ENCODE measurements around the gene LGALS14. TPM values are rescaled to one million over a fixed set of nuclear protein-coding genes. Genes with fewer than 3 reads are reported as not detected.

LGALS14 gene
- total RNA-seq, 1 experiment from 2014 or later: not detected

DNA sequence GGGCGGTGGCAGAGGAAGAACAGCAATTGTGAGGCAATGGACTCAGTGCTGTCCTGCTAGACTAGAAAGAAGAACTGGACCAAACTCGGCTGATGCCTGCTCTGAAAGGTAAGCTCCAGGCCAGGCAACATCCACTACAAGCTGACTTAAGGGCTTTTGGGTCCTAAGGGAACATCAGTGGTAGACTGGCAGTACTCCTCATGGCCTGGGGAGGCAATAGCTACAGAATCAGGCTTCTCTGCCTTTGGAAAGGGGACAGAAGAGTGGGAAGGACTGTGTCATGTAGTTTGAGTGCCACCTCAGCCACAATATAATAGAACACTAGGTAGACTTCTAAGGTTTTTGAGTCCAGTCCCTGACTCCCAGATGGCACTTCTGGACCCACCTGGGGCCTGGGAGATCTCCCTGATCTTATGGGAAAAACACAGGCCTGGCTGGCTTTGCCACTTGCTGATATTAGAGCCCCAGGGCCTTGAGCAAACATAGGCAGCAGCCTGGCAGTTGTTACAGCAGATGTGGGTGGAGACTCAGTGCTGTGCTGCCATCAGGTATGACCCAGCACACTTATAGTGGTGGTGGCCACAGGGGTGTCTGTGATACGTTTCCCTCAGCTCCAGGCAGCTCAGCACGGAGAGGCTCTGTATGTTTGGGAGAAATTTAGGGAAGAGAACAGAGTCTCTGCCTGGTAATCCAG lies 42.7 kb downstream of the LGALS14 start:
- peak; percentile 25 for DNase-seq (ENCODE audit: low spot score)

DNA sequence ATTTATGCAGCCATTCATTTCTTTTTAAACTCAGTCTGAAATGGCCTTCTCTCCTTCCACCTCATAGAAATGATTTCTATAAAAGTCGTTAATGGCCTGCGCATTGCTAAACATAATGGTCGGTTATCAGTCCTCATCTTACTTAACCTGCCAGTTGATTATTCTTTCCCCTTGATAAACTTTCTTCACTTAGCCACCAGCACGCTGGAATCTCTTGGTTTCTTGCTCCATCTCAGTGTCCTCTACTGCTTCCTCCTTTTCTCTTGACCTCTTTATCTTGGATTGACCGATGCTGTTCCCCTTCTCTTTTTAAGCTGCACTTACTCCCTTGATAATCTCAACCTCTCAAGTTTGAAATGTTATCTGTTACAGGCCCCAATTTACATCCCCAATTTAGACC lies 45.7 kb downstream of the LGALS14 start:
- no peak for DNase-seq (ENCODE audit: low spot score)

DNA sequence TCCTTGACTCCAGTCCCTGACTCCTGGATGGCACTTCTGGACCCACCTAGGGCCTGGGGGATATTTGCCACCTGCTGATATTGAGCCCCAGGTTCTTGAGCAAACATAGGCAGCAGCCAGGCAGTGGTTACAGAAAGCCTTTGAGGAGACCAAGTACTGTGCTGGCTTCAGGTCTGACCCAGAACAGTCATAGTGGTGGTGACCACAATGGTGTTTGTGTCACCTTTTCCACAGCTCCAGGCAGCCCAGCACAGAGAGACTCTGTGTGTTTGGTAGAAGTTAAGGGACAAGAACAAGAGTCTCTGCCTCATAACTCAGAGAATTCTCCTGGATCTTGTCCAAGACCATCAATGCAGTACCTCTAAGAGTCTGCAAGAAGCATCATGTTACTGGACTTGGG lies 48.1 kb downstream of the LGALS14 start:
- DNase-seq (ENCODE audit: low spot score): no peak

DNA sequence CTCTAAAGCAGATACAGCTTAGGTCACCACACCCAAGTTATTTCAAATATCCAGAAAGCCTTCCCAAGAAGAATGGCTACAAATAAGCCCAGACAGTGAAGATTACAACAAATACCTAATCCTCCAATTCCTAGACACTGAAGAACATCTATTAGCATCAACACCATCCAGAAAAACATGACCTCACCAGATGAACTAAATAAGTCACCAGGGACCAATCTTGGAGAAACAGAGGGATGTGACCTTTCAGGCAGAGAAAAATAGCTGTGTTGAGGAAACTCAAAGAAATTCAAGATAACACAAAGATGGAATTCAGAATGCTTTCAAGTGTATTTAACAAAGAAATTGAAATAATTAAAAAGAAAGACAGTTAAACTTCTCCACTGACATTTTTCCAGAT lies 48.5 kb downstream of the LGALS14 start:
- no peak for DNase-seq (ENCODE audit: low spot score)

DNA sequence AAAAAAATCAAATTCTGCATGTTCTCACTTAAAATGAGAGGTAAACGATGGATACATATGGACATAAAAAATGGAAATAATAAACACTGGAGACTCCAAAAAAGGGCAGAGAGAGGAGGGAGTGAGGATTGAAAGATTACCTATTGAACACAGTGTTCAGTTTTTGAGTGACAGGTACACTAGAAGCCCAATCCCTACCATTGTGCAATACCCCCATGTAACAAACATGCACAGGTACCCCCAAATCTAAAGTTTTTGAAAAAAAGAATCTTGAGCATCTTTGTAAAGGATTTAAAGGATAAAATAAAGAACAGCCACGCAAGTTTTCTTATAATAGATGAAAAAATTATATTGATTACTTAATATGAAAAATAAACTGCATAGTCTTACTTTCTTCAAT lies 50.3 kb downstream of the LGALS14 start:
- no peak for DNase-seq (ENCODE audit: low spot score)

DNA sequence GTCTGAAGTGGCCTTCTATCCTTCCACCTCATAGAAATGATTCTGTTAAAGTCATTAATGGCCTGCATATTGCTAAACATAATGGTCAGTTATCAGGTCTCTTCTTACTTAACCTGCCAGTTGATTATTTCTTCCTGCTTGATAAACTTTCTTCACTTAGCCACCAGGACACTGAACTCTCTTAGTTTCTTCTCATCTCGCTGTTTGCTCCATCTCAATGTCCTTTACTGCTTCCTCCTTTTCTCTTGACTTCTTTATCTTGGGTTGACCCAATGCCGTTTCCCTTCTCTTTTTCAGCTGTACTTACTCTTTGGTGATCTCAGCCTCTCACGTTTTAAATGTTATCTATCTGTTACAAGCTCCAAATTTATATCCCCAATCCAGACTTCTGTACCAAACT lies 50.7 kb downstream of the LGALS14 start:
- DNase-seq (ENCODE audit: low spot score): no peak

Small RNA genes lying within 50 kb of the gene (small RNA-seq; reads per million reads assigned to genes)
- not detected for gene RPS29P27

Other genes starting within 250 kb of the LGALS14 start
- 261 and 295 TPM in 2 replicates for gene TIMM50, start 223.6 kb upstream of the LGALS14 start, total RNA-seq (2014; rRNA removed; shearing (Covaris generic))
- 0.15 TPM in 1 of 2 replicates, not detected in the other for gene DLL3, start 205.5 kb upstream of the LGALS14 start, total RNA-seq (2014; rRNA removed; shearing (Covaris generic))
- not detected in 2 replicates for gene SELENOV, start 189.3 kb upstream of the LGALS14 start, total RNA-seq (2014; rRNA removed; shearing (Covaris generic))
- gene EID2B, start 171.6 kb upstream of the LGALS14 start, total RNA-seq (2014; rRNA removed; shearing (Covaris generic)): 1.3 and 2.1 TPM in 2 replicates
- gene EID2, start 164.3 kb upstream of the LGALS14 start, total RNA-seq (2014; rRNA removed; shearing (Covaris generic)): 18.8 and 21.9 TPM in 2 replicates
- not detected in 2 replicates for gene LGALS13, start 102.0 kb upstream of the LGALS14 start, total RNA-seq (2014; rRNA removed; shearing (Covaris generic))
- not detected in 2 replicates for gene LGALS16, start 48.6 kb upstream of the LGALS14 start, total RNA-seq (2014; rRNA removed; shearing (Covaris generic))
- gene CLC, start 33.5 kb downstream of the LGALS14 start, total RNA-seq (2014; rRNA removed; shearing (Covaris generic)): not detected in 2 replicates
- not detected in 2 replicates for gene LEUTX, start 74.4 kb downstream of the LGALS14 start, total RNA-seq (2014; rRNA removed; shearing (Covaris generic))
- gene DYRK1B, start 129.7 kb downstream of the LGALS14 start, total RNA-seq (2014; rRNA removed; shearing (Covaris generic)): 26.3 and 30.7 TPM in 2 replicates
- gene FBL, start 141.9 kb downstream of the LGALS14 start, total RNA-seq (2014; rRNA removed; shearing (Covaris generic)): 575 and 717 TPM in 2 replicates
- gene FCGBP, start 230.2 kb downstream of the LGALS14 start, total RNA-seq (2014; rRNA removed; shearing (Covaris generic)): 10.1 and 14.8 TPM in 2 replicates